ENCODE data around the gene NFS1.

Gene NFS1

GRCh38 chr20:35669681-35670080, 29.5 kb downstream of the NFS1 start:
- DNase-seq (ENCODE audit: low spot score): no peak

GRCh38 chr20:35669221-35669620, 29.9 kb downstream of the NFS1 start:
- DNase-seq (ENCODE audit: low spot score): no peak

GRCh38 chr20:35665949-35666288, 33.2 kb downstream of the NFS1 start:
- no peak for DNase-seq (ENCODE audit: low spot score)

- peak; percentile 98 for DNase-seq (ENCODE audit: low spot score)
These were observed 34.5 kb downstream of the NFS1 start, which contains the start of the genes CPNE1 and RBM12 for GRCh38 chr20:35664466-35665206. CPNE1 (minus strand) TSS chr20:35664900; CDS start chr20:35632923, 31,977 bp downstream. RBM12 (minus strand) TSS chr20:35664900; CDS start chr20:35655322, 9,578 bp downstream.

GRCh38 chr20:35663516-35664465, 35.4 kb downstream of the NFS1 start:
- DNase-seq (ENCODE audit: low spot score): peak; percentile 75

- DNase-seq (ENCODE audit: low spot score): no peak
These were observed 36.6 kb downstream of the NFS1 start for GRCh38 chr20:35662551-35662950.

GRCh38 chr20:35661908-35662307, 37.2 kb downstream of the NFS1 start:
- no peak for DNase-seq (ENCODE audit: low spot score)

GRCh38 chr20:35661053-35661452, 38.1 kb downstream of the NFS1 start:
- no peak for DNase-seq (ENCODE audit: low spot score)

- no peak for DNase-seq (ENCODE audit: low spot score)
These were observed 38.8 kb downstream of the NFS1 start for GRCh38 chr20:35660122-35660937.

GRCh38 chr20:35657271-35657670, 41.9 kb downstream of the NFS1 start:
- no peak for DNase-seq (ENCODE audit: low spot score)

GRCh38 chr20:35654415-35654814, 44.7 kb downstream of the NFS1 start:
- no peak for DNase-seq (ENCODE audit: low spot score)

- no peak for DNase-seq (ENCODE audit: low spot score)
These were observed 45.3 kb downstream of the NFS1 start for GRCh38 chr20:35653893-35654292.

GRCh38 chr20:35653430-35653734, 45.8 kb downstream of the NFS1 start:
- no peak for DNase-seq (ENCODE audit: low spot score)

- DNase-seq (ENCODE audit: low spot score): no peak
These were observed 46.3 kb downstream of the NFS1 start for GRCh38 chr20:35652641-35653429.

GRCh38 chr20:35651958-35652357, 47.2 kb downstream of the NFS1 start:
- no peak for DNase-seq (ENCODE audit: low spot score)

GRCh38 chr20:35650632-35651031, 48.5 kb downstream of the NFS1 start:
- no peak for DNase-seq (ENCODE audit: low spot score)

GRCh38 chr20:35648836-35649235, 50.3 kb downstream of the NFS1 start:
- DNase-seq (ENCODE audit: low spot score): no peak

GRCh38 chr20:35644806-35645205, 54.3 kb downstream of the NFS1 start:
- no peak for DNase-seq (ENCODE audit: low spot score)

GRCh38 chr20:35643045-35643444, 56.1 kb downstream of the NFS1 start:
- no peak for DNase-seq (ENCODE audit: low spot score)

- DNase-seq (ENCODE audit: low spot score): no peak
These were observed 57.4 kb downstream of the NFS1 start for GRCh38 chr20:35641743-35642142.

GRCh38 chr20:35640724-35641123, 58.4 kb downstream of the NFS1 start:
- DNase-seq (ENCODE audit: low spot score): no peak

- no peak for DNase-seq (ENCODE audit: low spot score)
These were observed 60.4 kb downstream of the NFS1 start for GRCh38 chr20:35638751-35639150.
